ENCODE data around the gene GABRA4. TPM values are rescaled to one million over a fixed set of nuclear protein-coding genes. Genes with fewer than 3 reads are reported as not detected.

GABRA4 gene
- not detected in 2 replicates for total RNA-seq
- long read RNA-seq, result 0 reads

GRCh38 chr4:46993075-46994006, at the start of gene GABRA4:
Gene GABRA4, minus strand, starts transcription at chr4:46993581. Its CDS starts 157 bp downstream, at chr4:46993424.
- Mint-ChIP-seq H3K36me3 (ENCODE audit: insufficient read depth) (no peaks in the 10 kb centered on the region), H3K4me3 (ENCODE audit: low read depth) (peak within 1 kb of the TSS; percentile 65), H3K9me3 (ENCODE audit: low read depth) (no peaks in the 10 kb centered on the region), H3K4me1 (ENCODE audit: low read depth) (peaks cover 12% of the 10 kb centered on the region), H3K27ac (no peak within 1 kb of the TSS), H3K27me3 (peaks cover 86% of the 10 kb centered on the region)
- TF ChIP-seq CTCF (IDR thresholded peaks at IDR 0.05; ENCODE audit: unreplicated experiment), result no peak
- DNase-seq (ENCODE audit: low spot score, unreplicated experiment), result peak; percentile 13

DNA sequence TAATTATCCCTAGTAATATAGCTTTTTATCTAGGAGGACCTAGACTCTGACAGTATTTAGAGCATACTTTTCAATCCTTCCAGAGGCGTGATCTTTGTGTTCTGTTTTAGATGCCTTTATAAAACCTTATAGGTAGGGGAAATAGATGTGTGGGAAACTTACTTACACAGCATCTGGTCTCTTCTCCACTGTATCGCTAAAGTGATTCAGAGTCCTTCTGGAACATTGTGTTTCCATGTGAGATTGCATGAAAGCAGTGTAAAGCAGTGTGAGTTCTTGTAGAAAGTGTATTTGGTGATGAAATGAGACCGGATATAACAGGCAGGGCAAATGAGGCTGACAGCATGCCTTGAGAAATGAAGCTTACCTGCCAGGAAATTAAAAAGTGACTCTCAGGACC, 47.4 kb upstream of the GABRA4 start:
- Mint-ChIP-seq H3K36me3 (ENCODE audit: insufficient read depth) (no peaks in the 10 kb centered on the region), H3K27me3 (peaks cover 19% of the 10 kb centered on the region), H3K9me3 (ENCODE audit: low read depth) (no peaks in the 10 kb centered on the region), H3K27ac (no peak overlapping the region), H3K4me3 (ENCODE audit: low read depth) (no peak overlapping the region), H3K4me1 (ENCODE audit: low read depth) (no peaks in the 10 kb centered on the region)
- DNase-seq (ENCODE audit: low spot score, unreplicated experiment), result no peak
- no peak for TF ChIP-seq CTCF (IDR thresholded peaks at IDR 0.05; ENCODE audit: unreplicated experiment)

- no peaks in the 10 kb centered on the region for H3K36me3 Mint-ChIP-seq (ENCODE audit: insufficient read depth)
- H3K9me3 Mint-ChIP-seq (ENCODE audit: low read depth), result no peaks in the 10 kb centered on the region
- H3K27ac Mint-ChIP-seq, result no peak overlapping the region
- H3K4me3 Mint-ChIP-seq (ENCODE audit: low read depth), result no peak overlapping the region
- no peak for TF ChIP-seq CTCF (IDR thresholded peaks at IDR 0.05; ENCODE audit: unreplicated experiment)
- peaks cover 20% of the 10 kb centered on the region for H3K27me3 Mint-ChIP-seq
- no peak for DNase-seq (ENCODE audit: low spot score, unreplicated experiment)
- no peaks in the 10 kb centered on the region for H3K4me1 Mint-ChIP-seq (ENCODE audit: low read depth)
These were observed 44.9 kb upstream of the GABRA4 start for GRCh38 chr4:47038263-47038662.

GRCh38 chr4:47032405-47033106, 39.2 kb upstream of the GABRA4 start:
- no peaks in the 10 kb centered on the region for H3K9me3 Mint-ChIP-seq (ENCODE audit: low read depth)
- peak overlapping the region; percentile 73 for H3K4me3 Mint-ChIP-seq (ENCODE audit: low read depth)
- TF ChIP-seq CTCF (IDR thresholded peaks at IDR 0.05; ENCODE audit: unreplicated experiment), result peak; percentile 96
- no peaks in the 10 kb centered on the region for H3K36me3 Mint-ChIP-seq (ENCODE audit: insufficient read depth)
- DNase-seq (ENCODE audit: low spot score, unreplicated experiment), result peak; percentile 75
- peaks cover 11% of the 10 kb centered on the region for H3K4me1 Mint-ChIP-seq (ENCODE audit: low read depth)
- peaks cover 35% of the 10 kb centered on the region for H3K27me3 Mint-ChIP-seq
- no peak overlapping the region for H3K27ac Mint-ChIP-seq

GRCh38 chr4:47031751-47032404, 38.5 kb upstream of the GABRA4 start:
- Mint-ChIP-seq H3K36me3 (ENCODE audit: insufficient read depth) (no peaks in the 10 kb centered on the region), H3K27me3 (peaks cover 35% of the 10 kb centered on the region), H3K27ac (peak overlapping the region; percentile 76), H3K4me1 (ENCODE audit: low read depth) (peaks cover 11% of the 10 kb centered on the region), H3K4me3 (ENCODE audit: low read depth) (peak overlapping the region; percentile 73), H3K9me3 (ENCODE audit: low read depth) (no peaks in the 10 kb centered on the region)
- TF ChIP-seq CTCF (IDR thresholded peaks at IDR 0.05; ENCODE audit: unreplicated experiment), result no peak
- DNase-seq (ENCODE audit: low spot score, unreplicated experiment), result peak; percentile 9

All from progenitor cell of endocrine pancreas (in vitro differentiated cells).